Globus pallidus (tissue), 1 donor: Measurements from ENCODE around the gene GAS7.

Experiments
- DNase-seq: peaks from one replicate; pipeline ENCODE4 v3.0.0-alpha.2; 2015; ENCODE audit warnings: low spot score

GAS7 gene

GRCh38 chr17:10050597-10051101 lies 147.8 kb downstream of the GAS7 start:
- peak; percentile 59 for DNase-seq

GRCh38 chr17:10048629-10049350 lies 149.6 kb downstream of the GAS7 start:
- peak; percentile 98 for DNase-seq

- no peak for DNase-seq
These were observed 151.3 kb downstream of the GAS7 start for GRCh38 chr17:10046786-10047785.

GRCh38 chr17:10045871-10046658 lies 152.3 kb downstream of the GAS7 start:
- DNase-seq = no peak

- DNase-seq = no peak
These were observed 155.7 kb downstream of the GAS7 start for GRCh38 chr17:10042589-10043244.

GRCh38 chr17:10041916-10042588 lies 156.4 kb downstream of the GAS7 start:
- no peak for DNase-seq

GRCh38 chr17:10041287-10041612 lies 157.2 kb downstream of the GAS7 start:
- no peak for DNase-seq

- peak; percentile 98 for DNase-seq
These were observed 161.8 kb downstream of the GAS7 start for GRCh38 chr17:10036511-10037061.

GRCh38 chr17:10035885-10036284 lies 162.5 kb downstream of the GAS7 start:
- no peak for DNase-seq

- DNase-seq = no peak
These were observed 163.5 kb downstream of the GAS7 start for GRCh38 chr17:10034719-10035475.

- DNase-seq = peak; percentile 59
These were observed 164.4 kb downstream of the GAS7 start for GRCh38 chr17:10033959-10034358.

GRCh38 chr17:10033449-10033848 lies 165.0 kb downstream of the GAS7 start:
- DNase-seq = peak; percentile 60

GRCh38 chr17:10032118-10032852 lies 166.1 kb downstream of the GAS7 start:
- no peak for DNase-seq

GRCh38 chr17:10031606-10032005 lies 166.8 kb downstream of the GAS7 start:
- DNase-seq = no peak

GRCh38 chr17:10031127-10031526 lies 167.3 kb downstream of the GAS7 start:
- DNase-seq = peak; percentile 56

- no peak for DNase-seq
These were observed 169.3 kb downstream of the GAS7 start for GRCh38 chr17:10029129-10029528.

- DNase-seq = peak; percentile 56
These were observed 172.2 kb downstream of the GAS7 start for GRCh38 chr17:10025976-10026901.

GRCh38 chr17:10025224-10025623 lies 173.2 kb downstream of the GAS7 start:
- DNase-seq = no peak
